ENCODE results near the gene GGCX.
"Not testable (repeated sequence)": the region's sequence is repeated elsewhere in the genome, so short reads cannot be mapped to it uniquely, and the experiment has no call there.

Gene GGCX

GRCh38 chr2:85577063-85577385 lies 15.7 kb upstream of the GGCX start:
- no peak for DNase-seq (ENCODE audit: insufficient read length, low spot score)
- no peak for FAIRE-seq

GRCh38 chr2:85575739-85576138 lies 14.4 kb upstream of the GGCX start:
- DNase-seq (ENCODE audit: insufficient read length, low spot score) = no peak
- FAIRE-seq = no peak

- no peak for DNase-seq (ENCODE audit: insufficient read length, low spot score)
These were observed 5.0 kb upstream of the GGCX start for GRCh38 chr2:85566265-85566664.

GRCh38 chr2:85564144-85564563 lies 2.9 kb upstream of the GGCX start:
- FAIRE-seq = no peak

More at GRCh38 chr2:85566265-85566664, 5.0 kb upstream of the GGCX start:
- FAIRE-seq = no peak

GRCh38 chr2:85560812-85561279 lies 447 bp downstream of the GGCX start:
- DNase-seq (ENCODE audit: insufficient read length, low spot score) = no peak
- FAIRE-seq = no peak

More at GRCh38 chr2:85564144-85564563, 2.9 kb upstream of the GGCX start:
- DNase-seq (ENCODE audit: insufficient read length, low spot score) = no peak

DNA sequence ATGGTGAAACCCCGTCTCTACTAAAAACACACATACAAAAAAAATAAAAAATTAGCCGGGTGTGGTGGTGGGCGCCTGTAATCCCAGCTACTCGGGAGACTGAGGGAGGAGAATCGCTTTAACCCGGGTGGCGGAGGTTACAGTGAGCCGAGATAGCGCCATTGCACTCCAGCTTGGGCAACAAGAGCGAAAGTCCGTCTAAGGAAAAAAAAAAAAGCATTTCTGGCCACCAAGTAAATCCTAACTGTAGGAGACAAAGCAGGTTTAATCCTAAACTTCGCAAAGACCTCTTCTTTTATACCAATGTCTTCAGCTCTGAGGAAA lies 928 bp downstream of the GGCX start:
- FAIRE-seq; DNase-seq (ENCODE audit: insufficient read length, low spot score): not testable (repeated sequence)

DNA sequence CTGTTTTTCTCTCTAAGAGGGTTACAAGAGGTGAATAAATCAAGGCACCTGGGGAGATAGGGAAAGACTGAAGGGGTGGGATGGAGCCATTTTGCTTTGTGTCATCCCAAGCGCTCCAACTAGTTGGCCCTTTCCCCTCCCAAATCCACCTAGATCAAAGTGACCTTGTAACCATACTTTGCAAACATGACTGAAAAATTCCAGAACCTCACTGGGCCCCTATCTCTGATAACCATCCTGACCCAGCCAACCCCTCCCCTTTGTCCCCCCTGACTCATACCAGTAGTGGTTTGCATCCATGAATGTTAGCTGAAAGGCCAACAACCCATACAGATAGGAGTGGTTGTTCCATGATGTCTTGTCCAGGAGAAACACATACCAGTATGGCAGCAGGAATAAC lies 3.1 kb downstream of the GGCX start:
- FAIRE-seq = no peak
- DNase-seq (ENCODE audit: insufficient read length, low spot score) = no peak

GRCh38 chr2:85557130-85557529 lies 4.2 kb downstream of the GGCX start:
- no peak for FAIRE-seq

GRCh38 chr2:85554980-85555612 lies 6.2 kb downstream of the GGCX start:
- DNase-seq (ENCODE audit: insufficient read length, low spot score) = no peak
- no peak for FAIRE-seq

More at GRCh38 chr2:85557130-85557529, 4.2 kb downstream of the GGCX start:
- no peak for DNase-seq (ENCODE audit: insufficient read length, low spot score)

DNA sequence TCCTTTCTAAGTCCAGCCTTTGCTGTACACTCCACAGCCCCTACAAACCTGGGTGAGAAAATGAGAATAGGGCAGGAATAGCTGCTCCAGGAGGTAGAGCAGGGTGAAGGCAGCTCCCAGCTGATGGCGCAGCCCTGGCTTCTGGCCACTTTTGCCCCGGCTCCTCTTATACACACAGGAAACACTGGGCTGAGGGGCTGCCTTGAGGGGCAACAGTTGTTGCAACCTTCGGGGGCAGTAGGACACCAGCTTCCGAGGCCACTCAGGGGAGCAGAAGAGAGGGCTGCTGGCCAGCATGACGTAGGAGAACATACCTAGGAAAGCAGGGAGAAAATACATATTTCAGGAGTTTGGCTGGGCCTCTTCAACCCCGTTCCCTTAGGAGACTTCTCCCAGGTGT lies 8.1 kb downstream of the GGCX start:
- DNase-seq (ENCODE audit: insufficient read length, low spot score) = no peak
- no peak for FAIRE-seq

GRCh38 chr2:85551698-85552678 lies 9.3 kb downstream of the GGCX start:
- peak; percentile 65 for DNase-seq (ENCODE audit: insufficient read length, low spot score)
- peak; percentile 60 for FAIRE-seq

GRCh38 chr2:85550486-85550885 lies 10.8 kb downstream of the GGCX start:
- no peak for FAIRE-seq
- DNase-seq (ENCODE audit: insufficient read length, low spot score) = no peak

DNA sequence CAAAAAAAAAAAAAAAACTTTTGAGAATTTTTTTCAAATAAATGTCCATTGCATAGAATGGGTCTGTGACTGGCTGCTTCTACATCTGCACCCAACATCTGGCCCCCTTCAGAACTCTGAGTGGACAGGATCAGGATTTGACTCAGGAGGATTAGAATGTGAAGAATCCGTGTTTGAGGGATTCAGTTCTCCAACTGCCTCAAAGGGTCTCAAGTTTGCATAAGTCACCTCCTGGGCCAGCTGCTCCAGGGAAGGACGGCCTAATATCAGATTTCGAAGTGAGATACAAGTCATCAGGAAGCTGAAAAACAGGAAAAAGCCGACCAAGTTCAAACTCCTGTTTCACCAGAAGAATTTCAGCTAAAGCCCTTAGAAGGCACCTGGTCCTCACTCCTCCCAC lies 11.5 kb downstream of the GGCX start:
- peak; percentile 78 for DNase-seq (ENCODE audit: insufficient read length, low spot score)
- FAIRE-seq = no peak

GRCh38 chr2:85549095-85549494 lies 12.2 kb downstream of the GGCX start:
- FAIRE-seq (no peak), DNase-seq (ENCODE audit: insufficient read length, low spot score) (no peak)

DNA sequence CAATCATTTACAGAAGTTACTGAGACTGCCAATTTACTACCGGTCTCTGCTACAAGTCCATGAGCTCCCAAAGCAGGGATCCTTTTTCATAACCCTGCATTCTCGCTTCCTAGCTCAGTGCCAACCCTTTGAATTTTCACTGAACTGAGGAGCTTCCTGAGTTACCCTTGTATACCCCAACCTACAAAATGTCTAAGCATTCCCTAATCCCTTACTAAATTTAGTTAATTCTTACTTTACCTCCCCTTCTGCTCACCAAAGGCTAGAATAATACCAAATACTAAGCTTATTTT lies 12.7 kb downstream of the GGCX start:
- FAIRE-seq (no peak), DNase-seq (ENCODE audit: insufficient read length, low spot score) (no peak)

- DNase-seq (ENCODE audit: insufficient read length, low spot score) = no peak
- FAIRE-seq = no peak
These were observed 13.3 kb downstream of the GGCX start for GRCh38 chr2:85547859-85548607.

GRCh38 chr2:85547089-85547858 lies 14.0 kb downstream of the GGCX start:
- FAIRE-seq (no peak), DNase-seq (ENCODE audit: insufficient read length, low spot score) (no peak)

DNA sequence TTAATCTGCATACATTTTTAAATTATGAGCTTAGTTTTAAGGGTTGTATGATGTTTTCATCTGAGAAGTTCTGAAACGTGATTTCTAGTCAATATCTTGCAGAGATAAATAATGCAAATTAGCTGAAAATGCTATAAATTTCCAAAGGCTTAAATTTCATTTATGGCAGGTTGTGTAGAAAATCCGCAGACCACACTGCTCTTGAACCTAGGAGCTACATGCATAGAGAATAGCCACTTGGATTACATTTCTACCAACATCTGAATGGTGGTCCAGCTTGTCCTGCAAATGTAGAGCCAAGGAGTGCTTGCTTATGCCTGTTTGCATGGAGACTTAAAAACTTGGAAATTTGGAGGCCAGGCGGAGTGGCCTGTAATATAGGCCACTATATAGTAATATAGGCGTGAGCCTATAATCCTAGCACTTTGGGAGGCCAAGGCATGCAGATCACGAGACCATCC lies 15.5 kb downstream of the GGCX start:
- DNase-seq (ENCODE audit: insufficient read length, low spot score) = no peak
- no peak for FAIRE-seq

GRCh38 chr2:85544915-85545779 lies 16.1 kb downstream of the GGCX start:
- FAIRE-seq = not testable (repeated sequence)

More at GRCh38 chr2:85544915-85545779, 16.1 kb downstream of the GGCX start:
- DNase-seq (ENCODE audit: insufficient read length, low spot score) = not testable (repeated sequence)

Measured in HTR-8/SVneo (cell line).